Erythroblast (primary cell): ENCODE results near the gene RNF39.

Experiments used
- GATA1 ChIP-seq: IDR thresholded peaks from 2 replicates; pipeline ENCODE4 v1.6.1; 2011; ENCODE audit warnings: low read depth, mild to moderate bottlenecking, control low read depth, low read length, moderate library complexity
- POLR2A ChIP-seq: IDR thresholded peaks from 2 replicates; pipeline ENCODE4 v1.6.1; 2011; ENCODE audit warnings: mild to moderate bottlenecking, low read length

- TF ChIP-seq POLR2A, result no peak
- TF ChIP-seq GATA1, result no peak
Observed at GRCh38 chr6:30029588-30029987, 46.0 kb downstream of the RNF39 start.
